IPS-20b (cell line): Measurements from ENCODE around the gene SMYD4.
A peak's percentile ranks its signal among the peaks of the same experiment; 100 is the strongest.
"Not testable (repeated sequence)": the region's sequence is repeated elsewhere in the genome, so short reads cannot be mapped to it uniquely, and the experiment has no call there.

Source experiments
- H3K27ac ChIP-seq: one replicate; pipeline ENCODE4 v1.5.1; 2013; ENCODE audit warnings: low read length
- H3K27me3 ChIP-seq: 2 replicates; pipeline ENCODE4 v1.6.1; 2013; ENCODE audit warnings: mild to moderate bottlenecking, low read length, inconsistent platforms; ENCODE audit not compliant: insufficient read depth
- H3K36me3 ChIP-seq: 2 replicates; pipeline ENCODE4 v1.6.1; 2013; ENCODE audit warnings: low read depth, mild to moderate bottlenecking, inconsistent platforms, low read length, moderate library complexity; ENCODE audit not compliant: insufficient read depth
- H3K4me1 ChIP-seq: 2 replicates; pipeline ENCODE4 v1.6.1; 2013; ENCODE audit warnings: mild to moderate bottlenecking, control low read depth, inconsistent platforms, low read length, moderate library complexity; ENCODE audit not compliant: insufficient read depth
- H3K4me3 ChIP-seq: 2 replicates; pipeline ENCODE4 v1.5.1; 2013; ENCODE audit warnings: mild to moderate bottlenecking, low read length, inconsistent platforms
- H3K9ac ChIP-seq: 2 replicates; pipeline ENCODE4 v1.6.1; 2013; ENCODE audit warnings: low read depth, mild to moderate bottlenecking, inconsistent platforms, low read length, moderate library complexity
- H3K9me3 ChIP-seq: 2 replicates; pipeline ENCODE4 v1.6.1; 2013; ENCODE audit warnings: mild to moderate bottlenecking, low read depth, low read length, inconsistent platforms; ENCODE audit not compliant: insufficient read depth

Gene SMYD4

GRCh38 chr17:1865252-1866037 lies 35.7 kb upstream of the SMYD4 start:
- no peaks in the 10 kb centered on the region for H3K9me3 ChIP-seq
- no peak overlapping the region for H3K27ac ChIP-seq
- H3K36me3 ChIP-seq, result peaks cover 27% of the 10 kb centered on the region
- no peak overlapping the region for H3K4me3 ChIP-seq
- H3K9ac ChIP-seq, result no peak overlapping the region
- H3K27me3 ChIP-seq, result no peaks in the 10 kb centered on the region
- H3K4me1 ChIP-seq, result no peaks in the 10 kb centered on the region

DNA sequence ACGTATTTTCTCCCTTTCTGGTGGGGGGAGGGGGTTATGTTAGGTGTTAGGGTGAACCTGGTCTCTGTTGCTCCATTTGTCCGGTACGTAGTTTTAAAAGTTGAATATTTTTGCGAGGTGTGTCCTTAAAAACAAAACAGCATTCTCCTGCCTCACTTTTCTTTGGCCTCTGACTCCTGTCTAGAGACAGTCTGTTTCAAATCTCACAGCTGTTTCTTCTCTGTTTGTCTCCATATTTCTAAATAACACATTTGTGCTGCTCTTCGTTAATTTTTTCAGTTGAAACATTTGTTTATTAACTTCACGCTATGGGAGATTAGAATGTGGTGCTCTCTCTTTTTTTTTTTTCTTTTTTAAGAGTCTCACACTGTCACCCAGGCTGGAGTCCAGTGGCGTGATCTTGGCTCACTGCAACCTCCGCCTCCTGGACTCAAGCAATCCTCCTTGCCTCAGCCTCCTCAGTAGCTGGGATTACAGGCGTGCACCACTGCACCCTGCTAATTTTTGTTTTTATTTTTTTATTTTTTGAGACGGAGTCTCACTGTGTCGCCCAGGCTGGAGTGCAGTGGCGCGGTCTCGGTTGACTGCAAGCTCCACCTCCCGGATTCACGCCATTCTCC lies 31.8 kb upstream of the SMYD4 start:
- H3K9ac ChIP-seq, result no peak overlapping the region
- no peak overlapping the region for H3K4me3 ChIP-seq
- no peaks in the 10 kb centered on the region for H3K9me3 ChIP-seq
- H3K27ac ChIP-seq, result no peak overlapping the region
- no peaks in the 10 kb centered on the region for H3K4me1 ChIP-seq
- no peaks in the 10 kb centered on the region for H3K27me3 ChIP-seq
- H3K36me3 ChIP-seq, result peaks cover 19% of the 10 kb centered on the region

- peaks cover 19% of the 10 kb centered on the region for H3K36me3 ChIP-seq
- H3K9ac ChIP-seq, result no peak overlapping the region
- H3K27ac ChIP-seq, result no peak overlapping the region
- no peaks in the 10 kb centered on the region for H3K9me3 ChIP-seq
- H3K4me3 ChIP-seq, result no peak overlapping the region
- no peaks in the 10 kb centered on the region for H3K4me1 ChIP-seq
- no peaks in the 10 kb centered on the region for H3K27me3 ChIP-seq
These were observed 31.3 kb upstream of the SMYD4 start for GRCh38 chr17:1860978-1861377.

DNA sequence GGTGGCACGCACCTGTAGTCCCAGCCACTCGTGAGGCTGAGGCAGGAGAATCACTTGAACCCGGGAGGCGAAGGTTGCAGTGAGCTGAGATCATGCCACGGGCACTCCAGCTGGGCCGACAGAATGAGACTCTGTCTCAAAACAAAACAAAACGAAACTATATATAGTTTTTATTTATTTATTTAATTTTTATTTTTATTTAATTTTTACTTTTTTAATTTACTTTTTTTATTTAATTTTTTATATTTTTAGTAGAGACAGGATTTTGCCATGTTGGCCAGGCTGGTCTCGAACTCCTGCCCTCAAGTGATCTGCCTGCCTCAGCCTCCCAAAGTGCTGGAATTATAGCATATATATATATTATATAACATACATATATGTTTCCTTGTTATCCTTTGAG lies 26.8 kb upstream of the SMYD4 start:
- not testable (repeated sequence) for H3K27me3 ChIP-seq, H3K9ac ChIP-seq, H3K9me3 ChIP-seq, H3K4me3 ChIP-seq, H3K4me1 ChIP-seq, H3K27ac ChIP-seq
- peaks cover 61% of the 10 kb centered on the region for H3K36me3 ChIP-seq

- no peaks in the 10 kb centered on the region for H3K9me3 ChIP-seq
- H3K27ac ChIP-seq, result no peak overlapping the region
- no peak overlapping the region for H3K4me3 ChIP-seq
- no peaks in the 10 kb centered on the region for H3K27me3 ChIP-seq
- H3K36me3 ChIP-seq, result peaks cover 60% of the 10 kb centered on the region
- H3K4me1 ChIP-seq, result no peaks in the 10 kb centered on the region
- H3K9ac ChIP-seq, result no peak overlapping the region
These were observed 24.0 kb upstream of the SMYD4 start for GRCh38 chr17:1853698-1854097.

DNA sequence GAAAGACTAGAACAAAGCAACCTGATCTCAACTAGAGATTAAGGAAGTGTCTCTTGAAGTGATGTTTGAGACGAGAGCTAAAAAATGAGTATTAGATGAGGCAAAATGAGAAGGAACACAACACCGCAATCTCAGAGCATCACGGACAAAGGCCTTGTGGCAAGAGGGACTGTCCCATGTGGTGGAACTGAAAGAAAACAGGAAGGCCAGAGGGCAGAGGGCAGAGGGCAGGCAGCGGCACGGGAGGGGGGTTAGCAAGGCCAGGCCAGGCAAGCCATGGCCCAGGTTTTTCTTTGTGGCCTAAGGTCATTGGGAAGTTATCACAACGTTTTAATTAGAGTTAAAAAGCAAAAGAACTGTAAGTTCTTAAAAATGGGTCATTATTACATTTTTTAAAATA lies 22.6 kb upstream of the SMYD4 start:
- Histone ChIP-seq H3K36me3 (peaks cover 68% of the 10 kb centered on the region), H3K9me3 (no peaks in the 10 kb centered on the region), H3K4me1 (no peaks in the 10 kb centered on the region), H3K27ac (no peak overlapping the region), H3K4me3 (no peak overlapping the region), H3K27me3 (no peaks in the 10 kb centered on the region), H3K9ac (no peak overlapping the region)

DNA sequence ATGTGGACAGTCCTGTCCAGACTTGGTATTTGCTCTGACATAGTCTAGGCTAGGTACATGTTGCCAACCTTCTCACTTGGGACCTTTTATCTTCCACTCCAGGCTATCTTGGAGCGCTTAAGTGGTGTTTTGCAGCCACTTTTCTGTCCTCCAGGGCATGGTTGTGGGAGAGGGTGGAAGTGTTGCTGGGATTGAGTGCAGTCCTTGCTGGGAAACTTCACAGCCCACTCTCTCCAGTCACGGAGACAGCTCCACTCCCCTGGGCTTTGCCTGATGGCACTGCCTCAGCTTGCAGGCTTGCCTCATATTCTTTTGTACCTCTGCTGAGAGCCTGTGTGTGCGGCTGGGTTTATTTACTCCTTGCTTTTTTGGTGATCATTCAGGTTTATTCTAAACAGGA lies 17.5 kb upstream of the SMYD4 start:
- Histone ChIP-seq H3K27ac (no peak overlapping the region), H3K4me3 (no peak overlapping the region), H3K9me3 (no peaks in the 10 kb centered on the region), H3K4me1 (no peaks in the 10 kb centered on the region), H3K9ac (no peak overlapping the region), H3K27me3 (no peaks in the 10 kb centered on the region), H3K36me3 (peaks cover 82% of the 10 kb centered on the region)

- peaks cover 58% of the 10 kb centered on the region for H3K36me3 ChIP-seq
- no peak overlapping the region for H3K9ac ChIP-seq
- H3K4me1 ChIP-seq, result no peaks in the 10 kb centered on the region
- no peaks in the 10 kb centered on the region for H3K9me3 ChIP-seq
- no peak overlapping the region for H3K27ac ChIP-seq
- H3K4me3 ChIP-seq, result no peak overlapping the region
- H3K27me3 ChIP-seq, result no peaks in the 10 kb centered on the region
These were observed 14.2 kb upstream of the SMYD4 start for GRCh38 chr17:1843947-1844346.

- H3K9me3 ChIP-seq, result no peaks in the 10 kb centered on the region
- H3K9ac ChIP-seq, result no peak overlapping the region
- H3K27ac ChIP-seq, result no peak overlapping the region
- no peak overlapping the region for H3K4me3 ChIP-seq
- no peaks in the 10 kb centered on the region for H3K4me1 ChIP-seq
- H3K36me3 ChIP-seq, result peaks cover 28% of the 10 kb centered on the region
- no peaks in the 10 kb centered on the region for H3K27me3 ChIP-seq
These were observed 9.8 kb upstream of the SMYD4 start for GRCh38 chr17:1839516-1839915.

GRCh38 chr17:1834380-1835149 lies 4.9 kb upstream of the SMYD4 start:
- Histone ChIP-seq H3K36me3 (peaks cover 21% of the 10 kb centered on the region), H3K27ac (no peak overlapping the region), H3K9ac (no peak overlapping the region), H3K9me3 (no peaks in the 10 kb centered on the region), H3K4me3 (no peak overlapping the region), H3K27me3 (no peaks in the 10 kb centered on the region), H3K4me1 (no peaks in the 10 kb centered on the region)

- Histone ChIP-seq H3K36me3 (peaks cover 36% of the 10 kb centered on the region), H3K9ac (peak overlapping the region; percentile 81), H3K4me1 (peaks cover 3% of the 10 kb centered on the region; the same call in 1 of the 2 replicates), H3K4me3 (peak overlapping the region; percentile 92), H3K27ac (no peak overlapping the region), H3K9me3 (no peaks in the 10 kb centered on the region), H3K27me3 (no peaks in the 10 kb centered on the region)
These were observed 586 bp upstream of the SMYD4 start for GRCh38 chr17:1830288-1830687.

- peaks cover 37% of the 10 kb centered on the region for H3K36me3 ChIP-seq
- peak overlapping the region; percentile 81 for H3K9ac ChIP-seq
- H3K27me3 ChIP-seq, result no peaks in the 10 kb centered on the region
- H3K4me1 ChIP-seq, result peaks cover 3% of the 10 kb centered on the region; the same call in 1 of the 2 replicates
- H3K9me3 ChIP-seq, result no peaks in the 10 kb centered on the region
- H3K4me3 ChIP-seq, result peak overlapping the region; percentile 92
- H3K27ac ChIP-seq, result peak overlapping the region; percentile 44
These were observed 498 bp downstream of the SMYD4 start for GRCh38 chr17:1829216-1829591.
